ENCODE data around the gene TNFRSF25.

The TNFRSF25 gene

DNA sequence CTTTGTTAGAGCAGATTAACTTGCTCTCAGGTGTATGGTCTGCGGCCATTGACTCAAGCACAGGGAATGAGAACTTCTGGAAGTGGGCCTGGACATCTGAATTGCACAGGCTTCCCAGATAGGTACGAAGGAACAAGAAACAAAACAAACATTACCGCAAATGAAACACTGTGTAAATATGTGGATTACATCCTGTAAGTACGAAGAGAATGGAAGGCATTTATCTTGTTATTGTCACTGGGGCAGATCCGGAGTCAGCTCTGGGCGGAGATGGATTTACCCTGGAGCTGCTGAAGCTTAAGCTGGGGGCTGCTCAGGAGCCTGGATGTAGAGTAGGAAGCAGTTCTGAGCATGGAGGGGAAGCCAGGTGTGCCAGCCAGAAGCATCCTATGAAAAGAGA is 53.1 kb downstream of the TNFRSF25 start:
- no peak for TF ChIP-seq CTCF (IDR thresholded peaks at IDR 0.05; ENCODE audit: low read depth, low read length)
- in situ Hi-C loops (cut with HindIII; ENCODE audit: low sequenced_read_pairs), result no loop called here
- no peak overlapping the region for H3K4me3 ChIP-seq (ENCODE audit: low read depth, low read length)
- no peak for DNase-seq (ENCODE audit: low read depth, low spot score)

Data from astrocyte of the spinal cord (primary cell).